HG03571 (cell line): ENCODE data around the gene TATDN2.

Experiments used
- ATAC-seq: cut with Tn5 transposase; IDR thresholded peaks from one replicate; pipeline ENCODE4 v1.9.1; 2021; ENCODE audit not compliant: unreplicated experiment

TATDN2 gene

DNA sequence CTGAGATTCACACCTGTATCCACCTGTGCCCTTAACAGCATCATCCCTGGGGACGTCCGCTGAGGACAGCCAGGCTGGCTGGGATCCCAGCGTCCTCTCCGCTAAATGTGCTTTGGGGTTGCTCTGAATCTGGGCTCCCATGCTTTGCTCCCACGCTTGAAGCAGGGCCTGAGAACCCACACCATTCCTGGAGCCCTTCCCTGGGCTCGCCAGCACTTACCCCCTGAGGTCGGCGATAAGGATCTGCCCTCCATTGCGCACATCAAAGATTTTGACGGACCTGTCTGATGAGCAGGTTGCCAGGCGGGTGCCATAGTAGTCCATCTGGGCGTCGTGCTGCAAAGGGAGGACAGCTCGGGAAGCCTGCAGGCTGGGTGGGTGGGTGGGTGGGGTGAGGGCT is 66.8 kb downstream of the TATDN2 start:
- ATAC-seq = no peak

DNA sequence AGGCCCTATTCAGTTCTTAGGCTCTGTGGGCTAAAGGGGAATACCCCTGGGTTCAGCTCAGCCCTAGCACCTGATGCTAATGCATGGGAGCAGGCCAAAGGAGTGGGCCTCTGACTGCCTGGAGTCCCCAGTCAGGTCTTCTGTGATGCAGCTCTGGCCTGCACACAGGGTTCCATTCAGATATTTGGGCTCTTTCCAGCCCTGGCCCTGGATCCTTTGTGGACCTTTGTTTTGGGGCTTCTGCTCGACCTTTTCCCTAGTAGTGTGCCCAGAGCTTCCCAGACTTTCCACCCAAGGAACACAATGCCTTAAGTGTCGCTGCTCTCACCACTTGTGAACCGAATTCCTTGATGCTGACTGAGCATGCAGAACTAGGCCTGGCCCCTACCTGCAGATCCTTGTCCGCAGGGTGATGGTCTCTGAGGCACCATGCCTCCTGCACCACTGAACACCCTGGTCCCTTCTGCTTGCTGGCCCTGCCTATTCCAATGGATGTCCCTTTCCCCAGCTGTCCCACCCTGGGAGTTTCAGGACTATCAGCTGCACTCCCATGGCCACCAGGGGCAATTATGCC is 67.6 kb downstream of the TATDN2 start:
- ATAC-seq = no peak

DNA sequence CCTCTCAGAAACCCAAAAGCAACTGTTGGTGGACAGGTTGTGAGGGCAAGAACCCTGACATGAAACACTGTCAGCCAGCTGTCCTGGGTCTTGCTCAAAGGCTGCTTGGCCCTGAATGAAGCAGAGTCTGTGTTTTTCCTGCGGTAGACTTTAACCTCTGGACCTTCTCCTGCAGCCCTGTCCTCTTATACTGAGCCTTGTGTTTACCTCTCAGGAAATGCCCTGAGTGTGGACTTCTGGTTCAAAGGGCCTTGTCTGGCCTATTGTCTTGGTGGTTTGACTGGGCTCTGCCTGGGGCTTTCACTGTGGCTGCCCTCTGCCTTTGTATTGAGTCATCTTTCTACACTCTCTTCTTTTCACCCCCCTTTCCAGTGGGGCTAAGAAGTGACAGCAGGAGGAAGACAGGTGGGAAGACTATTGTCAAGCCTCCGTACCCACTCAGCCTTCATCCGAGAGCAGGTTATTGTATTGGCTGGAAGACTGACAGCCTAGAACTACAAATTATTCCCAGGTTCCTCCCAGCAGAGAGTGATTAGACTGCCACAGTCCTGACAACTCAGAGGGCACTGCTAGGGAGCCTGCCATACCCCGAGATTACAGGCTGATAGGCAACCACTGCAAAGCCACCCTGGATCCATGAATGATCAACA is 69.2 kb downstream of the TATDN2 start:
- ATAC-seq = no peak

DNA sequence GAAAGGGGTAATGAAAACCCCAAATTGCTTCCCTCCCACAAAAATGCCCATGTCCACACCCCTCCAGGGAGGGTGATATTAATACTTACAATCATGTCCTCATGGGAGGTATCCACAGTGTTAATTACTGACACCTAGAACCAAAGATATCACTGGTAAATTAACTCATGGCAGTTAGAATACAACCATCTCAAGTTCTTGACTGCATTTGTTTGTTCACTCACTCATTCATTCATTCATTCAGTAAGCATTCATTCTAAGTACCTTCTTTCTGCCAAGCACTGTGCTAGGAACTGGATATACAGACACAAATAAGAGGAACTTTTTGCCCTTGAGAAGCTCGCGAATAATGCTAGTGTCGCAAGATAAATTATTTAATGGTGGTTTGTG is 69.7 kb downstream of the TATDN2 start:
- ATAC-seq = no peak

DNA sequence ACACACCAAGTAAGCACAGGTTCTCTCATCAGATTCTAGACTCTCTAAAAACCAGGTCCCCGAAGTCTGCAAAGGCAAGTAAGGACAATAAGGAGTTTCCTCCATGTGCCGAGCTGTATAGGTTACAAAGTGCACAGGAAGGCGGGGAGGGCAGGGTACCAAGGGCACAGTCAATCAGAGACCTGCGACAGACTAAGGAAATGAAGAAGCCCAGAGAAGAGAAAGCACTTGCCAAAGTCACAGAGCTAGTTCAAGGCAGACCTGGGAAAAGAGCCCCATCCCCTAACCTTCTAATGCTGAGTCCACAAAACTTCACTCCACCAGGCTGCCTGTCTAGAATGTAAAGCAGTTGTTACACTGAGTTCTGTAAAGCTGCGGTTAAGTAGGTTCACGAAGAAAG is 71.0 kb downstream of the TATDN2 start:
- ATAC-seq = no peak

DNA sequence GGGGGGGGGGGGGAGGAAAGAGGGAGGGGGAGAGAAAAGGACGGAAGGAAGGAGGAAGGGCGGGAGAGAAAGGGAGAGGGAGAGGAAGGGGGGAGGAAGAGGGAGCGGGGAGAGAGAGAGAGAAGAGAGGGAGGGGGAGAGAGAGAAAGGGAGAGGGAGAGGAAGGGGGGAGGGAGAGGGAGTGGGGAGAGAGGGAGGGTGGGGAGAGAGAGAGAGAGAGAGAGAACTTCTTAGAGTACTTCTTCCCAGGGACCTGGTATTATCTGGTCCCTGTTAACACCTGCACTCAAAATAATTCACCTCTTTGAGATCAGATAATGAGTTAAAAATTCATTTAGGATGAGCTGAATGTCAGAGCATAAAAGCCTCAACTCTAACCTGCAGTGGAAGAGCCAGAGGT is 71.5 kb downstream of the TATDN2 start:
- ATAC-seq = no peak

DNA sequence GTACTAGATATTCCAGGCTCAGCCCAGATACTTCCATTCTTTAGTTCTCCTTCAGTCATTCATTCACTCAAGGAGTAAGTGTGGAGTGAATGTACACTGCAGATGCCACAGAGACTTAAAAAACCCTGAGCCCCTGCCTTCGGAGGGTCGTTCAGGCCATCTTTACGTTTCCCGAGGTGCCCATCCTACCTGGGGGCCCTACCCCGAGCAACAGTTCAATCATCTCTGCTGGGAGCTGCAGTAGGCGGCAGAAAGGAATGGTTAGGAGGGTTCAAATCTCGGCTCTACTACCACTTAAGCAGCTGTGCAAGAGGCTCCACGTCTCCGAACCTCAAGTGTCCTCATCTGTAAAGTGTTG is 72.0 kb downstream of the TATDN2 start:
- peak; percentile 4 for ATAC-seq

DNA sequence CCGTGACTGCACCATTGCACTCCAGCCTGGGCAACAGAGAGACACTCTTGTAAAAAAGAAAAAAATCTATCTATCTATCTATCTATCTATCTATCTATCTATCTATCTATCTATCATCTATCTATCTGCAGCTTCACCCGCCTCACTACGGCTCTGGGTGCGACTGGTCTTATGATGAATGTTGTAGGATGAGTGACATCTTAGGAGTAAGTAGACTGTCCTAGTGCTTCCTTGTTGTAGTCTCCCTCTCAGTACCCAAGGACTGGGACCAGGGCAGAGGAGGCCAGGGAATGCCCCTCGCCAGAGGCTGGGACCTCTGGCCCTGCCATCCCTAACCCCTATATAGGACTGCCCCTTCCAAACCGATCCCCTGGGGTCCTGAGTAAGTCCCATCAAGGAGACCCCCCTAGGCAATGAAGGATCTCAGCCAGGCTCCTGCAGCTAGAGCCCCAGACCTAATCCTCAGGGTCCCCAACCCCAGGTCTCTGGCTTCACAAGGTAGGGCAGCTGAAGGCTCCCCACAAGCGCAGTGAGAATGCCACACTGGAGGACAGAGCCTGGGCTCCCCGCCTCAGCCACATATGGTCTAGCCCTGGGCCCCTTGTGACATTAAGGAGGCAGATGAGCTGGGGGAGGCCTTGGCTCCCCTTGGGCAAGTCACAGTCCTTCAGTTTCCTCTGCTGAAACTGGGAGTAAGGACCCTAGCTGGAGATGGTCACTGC is 73.5 kb downstream of the TATDN2 start:
- no peak for ATAC-seq

DNA sequence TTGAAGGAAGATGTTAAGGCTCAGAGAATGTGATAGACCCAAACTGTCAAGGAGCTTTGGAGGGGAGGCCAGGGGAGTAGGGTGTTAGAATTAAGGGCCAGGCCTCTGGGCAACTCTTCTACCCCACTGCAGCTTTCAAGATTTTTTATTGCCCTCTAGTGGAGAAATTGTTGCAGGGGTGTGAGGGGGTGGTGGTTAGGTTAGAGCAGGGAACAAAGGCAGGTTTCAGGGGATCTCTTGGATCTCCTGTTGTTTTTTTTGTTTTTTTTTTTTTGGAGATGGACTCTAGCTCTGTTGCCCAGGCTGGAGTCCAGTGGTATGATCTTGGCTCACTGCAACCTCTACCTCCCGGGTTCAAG is 74.1 kb downstream of the TATDN2 start:
- no peak for ATAC-seq

DNA sequence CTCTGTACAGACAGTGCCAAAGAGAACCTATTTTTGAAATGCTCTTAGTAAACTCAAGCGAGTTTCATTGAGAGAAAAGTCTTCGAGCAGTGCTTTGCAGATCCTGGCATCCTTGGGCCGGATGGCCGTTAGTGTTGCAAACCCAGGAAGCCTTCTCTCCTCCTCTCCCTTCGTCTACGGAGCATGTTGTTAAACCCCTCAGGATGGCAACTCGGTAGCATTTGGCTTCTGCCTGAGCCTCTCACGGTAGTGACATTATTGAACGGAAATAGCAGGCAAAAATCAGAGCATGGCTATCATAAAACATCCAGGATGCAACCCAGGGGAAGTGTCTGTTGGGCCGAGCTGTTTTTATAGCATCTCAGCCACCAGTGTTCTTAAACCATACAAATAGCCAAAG is 79.3 kb downstream of the TATDN2 start:
- no peak for ATAC-seq

DNA sequence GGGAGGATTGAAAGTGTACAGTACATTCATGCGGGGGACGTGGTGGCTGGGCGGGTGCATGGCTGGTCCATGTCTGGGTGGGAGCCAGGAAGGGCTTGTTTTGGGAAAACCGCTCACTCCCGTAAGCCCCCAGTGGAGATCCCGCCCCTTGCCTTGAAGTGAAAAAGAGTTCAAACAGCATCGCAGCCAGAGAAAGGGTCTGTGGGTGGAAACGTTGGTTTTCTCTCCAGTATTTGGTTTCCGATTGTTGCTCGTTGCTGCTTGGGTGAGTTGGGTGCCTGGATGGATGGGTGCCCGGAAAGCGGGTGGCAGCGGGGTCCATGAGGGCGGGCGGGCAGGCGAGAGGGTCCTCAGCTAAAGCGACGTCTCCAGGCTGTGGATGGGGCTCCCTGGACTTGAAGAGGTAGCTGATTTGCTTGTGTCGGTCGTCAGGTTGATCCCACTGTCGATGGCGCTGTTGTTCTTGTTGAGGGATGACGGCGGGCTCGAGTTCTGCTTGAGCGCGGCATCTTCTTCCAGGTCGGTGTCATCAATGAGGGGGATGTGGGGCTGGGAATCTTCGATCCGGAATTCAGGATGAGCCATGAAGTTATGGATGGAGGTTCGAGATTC is 80.3 kb downstream of the TATDN2 start:
- no peak for ATAC-seq

DNA sequence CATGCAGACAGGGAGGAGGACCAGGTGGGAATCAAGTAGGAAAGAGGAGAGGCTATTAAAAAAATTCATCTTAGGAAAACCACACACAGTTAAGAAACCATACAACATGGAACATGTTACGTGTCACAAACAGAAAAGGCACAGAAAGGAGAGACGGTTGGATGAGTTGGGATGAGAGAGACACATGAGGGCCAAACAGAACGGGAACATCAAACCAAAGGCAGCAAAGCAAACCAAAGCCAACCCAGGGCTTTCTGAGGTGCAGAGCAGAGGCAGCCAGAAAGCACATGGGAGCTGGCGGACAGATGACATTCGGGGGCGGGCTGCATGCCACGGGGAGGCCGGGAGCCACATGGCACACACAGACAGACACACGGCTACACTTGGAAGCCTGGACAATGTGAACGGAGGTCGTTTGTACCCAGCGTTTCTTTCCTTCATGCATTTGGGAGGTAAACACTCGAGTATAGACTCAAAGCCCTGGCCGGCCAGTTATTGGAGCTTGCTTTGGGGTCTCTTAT is 81.3 kb downstream of the TATDN2 start:
- no peak for ATAC-seq

DNA sequence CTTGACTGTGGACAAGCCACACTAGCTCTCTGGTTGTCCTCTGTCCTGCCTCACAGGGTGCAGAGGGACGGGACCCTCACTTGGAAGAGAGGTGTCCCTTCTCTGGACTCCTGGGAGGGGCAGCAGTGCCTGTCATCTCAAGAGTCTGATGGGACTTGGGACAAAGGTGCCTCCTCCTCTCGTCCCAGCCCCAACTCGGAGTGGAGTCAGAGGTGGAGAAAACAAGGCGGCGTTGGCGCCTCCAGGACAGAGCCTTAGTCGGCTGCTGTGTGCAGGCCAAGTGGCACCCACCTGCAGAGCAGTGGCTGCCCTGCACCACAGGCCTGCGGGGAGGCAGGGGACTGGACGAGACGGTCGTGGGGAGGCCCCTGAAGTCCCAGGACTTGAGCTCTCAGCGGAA is 82.1 kb downstream of the TATDN2 start:
- ATAC-seq = no peak
